Astrocyte of the spinal cord (primary cell): ENCODE results near the gene POU3F1.
A peak's percentile ranks its signal among the peaks of the same experiment; 100 is the strongest.

ENCODE experiments used
- DNase-seq: peaks from one replicate; pipeline ENCODE4 v3.0.0; 2011; ENCODE audit warnings: low read depth, low spot score
- H3K4me3 ChIP-seq: 2 replicates; pipeline ENCODE4 v1.5.1; 2011; ENCODE audit warnings: low read depth, mild to moderate bottlenecking, low read length, moderate library complexity
- in situ Hi-C: cut with HindIII; loops from 2 replicates; pipeline ENCODE4 v1.10.0; 2017; ENCODE audit warnings: low sequenced_read_pairs
- TF ChIP-seq, protein P1 (sequence below): IDR thresholded peaks from 2 replicates; pipeline ENCODE4 v1.5.1; 2012; ENCODE audit warnings: low read depth, mild to moderate bottlenecking, low read length, inconsistent platforms

The POU3F1 gene

DNA sequence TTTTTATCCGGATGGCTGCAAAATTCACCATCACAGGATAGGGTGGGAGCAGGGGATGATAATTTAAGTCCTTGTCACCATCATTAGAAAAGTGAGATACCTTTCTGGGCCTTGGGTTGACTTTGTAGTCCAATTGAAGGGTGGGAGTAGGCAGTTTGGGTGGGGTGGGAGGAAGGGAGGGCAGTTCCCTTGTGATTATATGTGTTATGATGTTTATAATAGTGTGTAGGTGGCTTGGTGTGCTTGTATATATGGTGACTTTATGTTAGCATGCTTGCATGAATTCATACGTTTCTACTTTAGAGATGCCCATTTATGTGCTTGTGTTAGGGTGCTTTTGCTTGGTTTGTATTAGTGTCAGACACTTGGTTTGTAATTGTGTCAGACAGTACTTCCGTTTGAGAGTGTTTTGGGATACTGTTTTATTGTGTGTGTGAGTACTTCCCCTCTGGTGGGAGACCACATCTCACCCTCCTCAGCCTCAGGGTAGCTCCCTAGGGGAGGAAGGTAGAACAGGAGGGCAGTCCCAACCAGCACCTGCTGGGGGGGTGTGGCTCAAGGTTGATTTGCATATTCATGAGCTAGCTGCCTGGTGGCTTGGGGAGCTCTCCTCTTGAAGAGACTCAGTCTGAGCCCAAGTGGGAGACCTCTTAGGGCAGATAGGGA is 6.3 kb upstream of the POU3F1 start:
- no peak for DNase-seq
- TF ChIP-seq, protein P1, sequence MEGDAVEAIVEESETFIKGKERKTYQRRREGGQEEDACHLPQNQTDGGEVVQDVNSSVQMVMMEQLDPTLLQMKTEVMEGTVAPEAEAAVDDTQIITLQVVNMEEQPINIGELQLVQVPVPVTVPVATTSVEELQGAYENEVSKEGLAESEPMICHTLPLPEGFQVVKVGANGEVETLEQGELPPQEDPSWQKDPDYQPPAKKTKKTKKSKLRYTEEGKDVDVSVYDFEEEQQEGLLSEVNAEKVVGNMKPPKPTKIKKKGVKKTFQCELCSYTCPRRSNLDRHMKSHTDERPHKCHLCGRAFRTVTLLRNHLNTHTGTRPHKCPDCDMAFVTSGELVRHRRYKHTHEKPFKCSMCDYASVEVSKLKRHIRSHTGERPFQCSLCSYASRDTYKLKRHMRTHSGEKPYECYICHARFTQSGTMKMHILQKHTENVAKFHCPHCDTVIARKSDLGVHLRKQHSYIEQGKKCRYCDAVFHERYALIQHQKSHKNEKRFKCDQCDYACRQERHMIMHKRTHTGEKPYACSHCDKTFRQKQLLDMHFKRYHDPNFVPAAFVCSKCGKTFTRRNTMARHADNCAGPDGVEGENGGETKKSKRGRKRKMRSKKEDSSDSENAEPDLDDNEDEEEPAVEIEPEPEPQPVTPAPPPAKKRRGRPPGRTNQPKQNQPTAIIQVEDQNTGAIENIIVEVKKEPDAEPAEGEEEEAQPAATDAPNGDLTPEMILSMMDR = no peak
- in situ Hi-C loops = no loop called here
- H3K4me3 ChIP-seq = no peak overlapping the region

DNA sequence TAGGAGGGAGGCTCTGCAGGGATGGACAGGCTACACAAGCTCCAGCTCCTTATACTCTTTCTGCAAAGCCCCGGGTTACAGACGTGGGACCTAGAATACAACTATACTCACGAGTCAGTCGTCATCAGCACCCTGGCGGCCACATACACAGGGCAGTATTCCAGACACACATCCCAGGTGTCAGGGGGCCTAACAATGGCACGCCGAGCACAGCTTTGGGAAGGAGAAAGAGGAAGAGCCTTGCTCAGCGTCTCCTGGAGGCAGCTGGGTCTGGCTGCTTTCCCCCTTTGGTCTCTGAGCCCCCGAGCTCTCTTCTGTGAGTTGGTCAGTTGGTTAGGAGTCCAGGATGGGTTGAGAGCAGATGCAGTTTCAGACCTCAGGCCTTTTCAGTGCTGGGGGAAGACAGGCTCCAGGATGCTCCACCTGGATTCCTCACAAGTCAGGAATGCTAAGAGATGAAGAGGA is 4.5 kb upstream of the POU3F1 start:
- no peak for DNase-seq
- H3K4me3 ChIP-seq = no peak overlapping the region
- TF ChIP-seq, protein P1 = no peak
- in situ Hi-C loops = no loop called here

DNA sequence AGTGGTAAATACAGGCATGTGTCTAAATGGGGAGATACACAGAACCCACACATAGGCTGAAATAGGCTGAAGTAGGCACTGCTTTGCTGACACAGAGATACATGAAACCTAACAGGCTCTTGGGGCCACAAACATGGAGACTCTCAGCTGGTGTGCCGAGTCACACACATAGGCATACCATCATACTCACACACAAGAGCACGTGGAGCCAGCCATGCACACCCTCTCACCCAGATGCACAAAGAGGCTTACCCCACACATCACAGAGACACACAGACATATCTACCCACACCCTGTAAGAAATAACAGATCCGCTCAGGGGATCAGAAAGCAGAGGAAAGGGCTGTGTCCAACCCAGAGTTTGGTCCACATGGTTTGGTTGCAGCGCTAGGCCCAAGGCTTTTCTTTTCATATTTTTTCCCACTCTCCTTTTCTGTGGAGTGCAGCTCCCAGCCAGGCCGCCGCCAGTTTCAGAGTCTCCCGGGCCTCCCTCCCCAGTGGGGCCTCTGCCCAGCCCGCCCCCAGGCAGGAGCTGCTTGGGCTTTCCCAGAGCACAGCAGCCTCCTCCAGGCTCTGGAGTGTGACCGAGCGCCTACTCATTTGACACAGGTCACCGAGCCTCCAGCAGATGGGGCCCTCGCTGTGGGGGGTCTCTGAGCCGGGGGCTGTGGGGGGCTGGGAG is 3.9 kb upstream of the POU3F1 start:
- TF ChIP-seq, protein P1 = no peak
- in situ Hi-C loops = no loop called here
- H3K4me3 ChIP-seq = no peak overlapping the region
- no peak for DNase-seq

DNA sequence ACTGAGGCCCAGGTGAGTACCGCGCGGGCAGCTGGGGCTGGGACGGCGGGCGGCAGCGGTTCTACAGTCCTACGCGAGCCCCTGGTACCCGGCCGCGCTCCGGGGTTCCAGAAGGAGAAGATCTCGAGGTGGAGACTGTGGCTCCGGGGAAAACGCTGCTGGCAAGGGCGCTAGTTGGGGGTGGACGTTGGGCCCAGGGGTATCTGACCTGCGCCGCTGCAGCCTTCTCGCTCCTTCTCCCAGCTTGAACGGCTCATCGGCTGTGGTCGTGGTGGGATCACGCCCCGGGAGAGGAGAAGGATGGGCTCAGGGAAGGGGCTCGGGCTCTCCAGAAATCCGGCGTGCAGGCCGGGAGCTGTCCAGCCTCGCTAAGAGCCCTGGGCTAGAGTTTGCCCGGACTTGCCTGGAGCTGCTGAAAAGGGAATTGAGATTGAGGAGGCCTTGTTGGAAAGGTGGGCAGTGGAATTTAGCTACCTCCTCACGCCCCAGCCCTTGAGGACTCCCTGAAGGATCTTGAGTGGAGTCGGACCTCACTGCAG is 1.1 kb upstream of the POU3F1 start:
- in situ Hi-C loops = no loop called here
- peak; percentile 39 for DNase-seq
- TF ChIP-seq, protein P1 = no peak
- peak overlapping the region; percentile 29 for H3K4me3 ChIP-seq

DNA sequence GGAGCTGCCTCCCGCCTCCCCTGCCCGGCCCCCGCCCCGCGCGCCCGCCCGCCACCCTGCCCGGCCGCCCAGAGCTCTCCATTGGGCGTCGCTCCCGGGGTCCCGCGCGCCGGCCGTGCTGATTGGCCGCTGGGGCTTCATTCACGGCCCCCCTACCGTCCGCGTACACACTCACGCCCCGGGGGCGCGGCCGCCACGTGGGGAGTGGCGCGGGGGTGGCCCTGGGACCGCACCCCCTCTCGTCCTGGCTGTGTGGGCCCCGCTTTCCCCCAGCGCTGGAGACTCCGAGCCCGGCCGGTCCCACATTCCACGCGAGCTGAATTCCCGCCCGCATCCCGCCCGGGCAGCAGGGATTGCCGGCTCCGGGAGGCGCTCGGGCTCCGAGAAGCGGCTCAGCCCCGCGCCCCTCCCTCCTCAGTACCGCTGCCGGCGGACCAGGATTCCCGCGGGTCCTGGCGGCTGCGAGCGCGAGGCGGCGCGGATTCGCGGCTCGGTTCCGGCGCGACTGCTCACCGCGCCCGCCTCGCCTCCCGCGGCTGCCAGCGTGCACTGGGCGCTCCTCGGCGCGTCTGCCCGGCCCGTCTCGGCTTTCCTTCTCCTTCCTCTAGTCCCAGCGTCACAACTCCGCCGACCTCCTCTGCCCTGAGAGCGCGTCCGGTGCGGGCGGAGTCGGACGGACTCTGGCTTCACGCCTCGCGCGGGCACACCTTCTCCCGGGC is 450 bp upstream of the POU3F1 start:
- TF ChIP-seq, protein P1 = no peak
- in situ Hi-C loops = no loop called here
- peak; percentile 78 for DNase-seq
- H3K4me3 ChIP-seq = peak overlapping the region; percentile 31

DNA sequence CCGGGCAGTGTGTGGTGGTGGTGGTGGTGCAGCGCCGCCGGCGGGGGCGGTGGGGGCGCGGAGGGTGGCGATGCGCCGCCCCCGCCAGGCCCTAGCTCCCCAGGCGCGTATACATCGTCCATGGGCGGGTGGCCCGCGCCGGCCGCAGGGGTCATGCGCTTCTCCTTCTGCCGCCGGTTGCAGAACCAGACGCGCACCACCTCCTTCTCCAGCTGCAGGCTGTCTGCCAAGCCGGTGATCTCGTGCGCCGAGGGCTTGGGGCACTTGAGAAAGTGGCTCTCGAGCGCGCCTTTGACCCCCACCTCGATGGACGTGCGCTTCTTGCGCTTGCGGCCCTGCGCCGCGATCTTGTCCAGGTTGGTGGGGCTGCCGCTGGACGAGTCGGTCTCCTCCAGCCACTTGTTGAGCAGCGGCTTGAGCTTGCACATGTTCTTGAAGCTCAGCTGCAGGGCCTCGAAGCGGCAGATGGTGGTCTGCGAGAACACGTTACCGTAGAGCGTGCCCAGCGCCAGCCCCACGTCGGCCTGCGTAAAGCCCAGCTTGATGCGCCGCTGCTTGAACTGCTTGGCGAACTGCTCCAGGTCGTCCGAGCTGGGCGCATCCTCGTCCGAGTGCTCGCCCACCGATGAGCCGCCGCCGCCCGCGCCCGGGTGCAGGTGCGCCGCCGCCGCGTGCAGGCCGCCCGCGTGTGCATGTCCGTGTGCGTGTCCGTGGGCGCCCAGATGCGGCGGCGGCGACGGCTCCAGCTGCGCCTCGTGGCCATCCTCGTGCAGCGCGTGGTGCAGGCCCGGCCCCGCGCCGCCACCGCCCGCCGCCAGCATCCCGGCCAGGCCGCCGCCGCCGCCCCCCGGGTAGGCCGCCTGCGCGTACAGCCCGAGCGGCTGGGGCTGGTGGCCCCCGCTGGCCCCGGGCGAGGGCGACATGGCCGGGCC is 926 bp downstream of the POU3F1 start:
- TF ChIP-seq, protein P1 = no peak
- in situ Hi-C loops = no loop called here
- peak; percentile 29 for DNase-seq
- no peak overlapping the region for H3K4me3 ChIP-seq
